DMS153 treated with DMSO at 0.1 percent for 48 hours (cell line): ENCODE data around the gene SMNDC1.
"Not testable (repeated sequence)": the region's sequence is repeated elsewhere in the genome, so short reads cannot be mapped to it uniquely, and the experiment has no call there.

ENCODE experiments used
- DNase-seq: peaks from one replicate; lab custom pipeline; 2025; ENCODE audit not compliant: unreplicated experiment; lab: John Stamatoyannopoulos, UW

Gene SMNDC1

GRCh38 chr10:110258542-110258941, 46.2 kb downstream of the SMNDC1 start:
- DNase-seq, result no peak

- no peak for DNase-seq
Observed at GRCh38 chr10:110254467-110254866, 50.3 kb downstream of the SMNDC1 start.

GRCh38 chr10:110252151-110252550, 52.6 kb downstream of the SMNDC1 start:
- no peak for DNase-seq

- DNase-seq, result not testable (repeated sequence)
Observed at GRCh38 chr10:110251392-110251791, 53.3 kb downstream of the SMNDC1 start.

GRCh38 chr10:110249489-110249888, 55.2 kb downstream of the SMNDC1 start:
- not testable (repeated sequence) for DNase-seq

GRCh38 chr10:110247833-110248232, 56.9 kb downstream of the SMNDC1 start:
- not testable (repeated sequence) for DNase-seq

- no peak for DNase-seq
Observed at GRCh38 chr10:110244550-110244949, 60.2 kb downstream of the SMNDC1 start.

- DNase-seq, result no peak
Observed at GRCh38 chr10:110242511-110242910, 62.2 kb downstream of the SMNDC1 start.

GRCh38 chr10:110241841-110242240, 62.9 kb downstream of the SMNDC1 start:
- no peak for DNase-seq

- DNase-seq, result no peak
Observed at GRCh38 chr10:110241407-110241806, 63.3 kb downstream of the SMNDC1 start.
